A172 (cell line): ENCODE results near the gene RRAD. TPM values are rescaled to one million over a fixed set of nuclear protein-coding genes. Genes with fewer than 3 reads are reported as not detected.

Experiments
- DNase-seq: peaks from one replicate; pipeline ENCODE4 v3.0.0-alpha.2; 2015; ENCODE audit warnings: low spot score
- total RNA-seq: library from RNA; depleted of rRNA; stranded (reverse); fragments of >200 nt; shearing (Covaris generic); gene quantifications from 2 replicates; pipeline ENCODE4 v1.2.3, GENCODE V29; 2014

The RRAD gene
- total RNA-seq, 1 experiment from 2014 or later = 1.0 TPM

- DNase-seq = no peak
Observed at GRCh38 chr16:66917741-66918140, 7.6 kb downstream of the RRAD start.

DNA sequence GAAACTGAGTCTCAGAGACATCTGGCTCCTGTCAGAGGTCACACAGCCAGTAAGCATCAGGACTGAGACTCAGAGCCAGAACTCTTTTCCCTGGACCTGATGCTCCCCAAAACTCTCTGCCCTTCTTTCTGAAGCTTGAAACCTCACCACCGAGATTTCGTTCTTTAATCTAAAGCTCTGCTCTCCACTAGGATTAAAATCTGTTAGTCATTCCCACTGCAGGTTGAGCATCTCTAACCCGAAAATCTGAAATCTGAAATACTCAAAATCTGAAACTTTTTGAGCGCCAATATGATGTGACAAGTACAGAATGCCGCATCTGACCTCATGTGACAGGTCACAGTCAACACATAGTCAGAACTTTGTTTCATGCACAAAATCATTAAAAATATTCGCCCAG, 8.8 kb downstream of the RRAD start:
- DNase-seq = no peak

- no peak for DNase-seq
Observed at GRCh38 chr16:66915041-66915440, 10.3 kb downstream of the RRAD start.

DNA sequence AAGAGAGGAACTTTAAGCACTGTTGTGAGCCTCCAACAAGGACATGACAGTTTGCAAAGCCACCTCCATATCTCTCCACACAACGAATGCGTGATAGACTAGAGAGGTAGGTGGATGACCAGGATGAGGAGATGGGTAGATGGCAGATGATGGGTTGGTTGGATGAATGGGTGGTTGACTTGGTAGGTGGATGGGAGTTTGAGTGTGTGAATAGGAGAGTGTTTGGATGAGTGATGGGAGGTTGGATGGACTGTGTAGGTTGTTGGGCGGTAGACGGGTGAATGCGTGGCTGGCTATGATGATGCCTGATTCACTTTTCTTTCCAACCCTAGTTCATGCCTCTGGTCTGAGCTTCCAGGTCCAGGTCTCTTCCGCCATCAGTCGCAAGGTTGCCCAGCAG, 10.8 kb downstream of the RRAD start:
- DNase-seq = no peak

- no peak for DNase-seq
Observed at GRCh38 chr16:66913711-66914110, 11.6 kb downstream of the RRAD start.

GRCh38 chr16:66913081-66913480, 12.3 kb downstream of the RRAD start:
- no peak for DNase-seq

GRCh38 chr16:66911801-66912200, 13.5 kb downstream of the RRAD start:
- no peak for DNase-seq

DNA sequence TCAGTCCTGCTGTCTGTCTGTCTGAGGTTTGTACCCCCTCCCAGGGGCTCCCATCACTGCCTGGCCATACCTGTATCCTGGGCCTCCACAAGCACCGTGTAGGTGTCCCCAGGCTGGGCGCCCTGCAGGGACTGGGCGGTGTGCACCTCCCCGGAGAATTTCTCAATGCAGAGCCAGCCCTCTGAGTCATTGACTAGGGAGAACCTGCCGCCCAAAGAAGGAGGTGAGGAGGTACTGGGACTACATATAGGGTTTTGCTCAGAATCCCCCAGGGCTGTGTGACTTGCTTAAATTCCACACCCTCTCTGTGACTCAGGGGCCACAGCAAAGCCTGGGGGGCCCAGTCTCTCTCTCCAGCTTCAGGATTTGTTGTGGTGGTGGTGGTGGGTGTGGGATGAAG, 14.2 kb downstream of the RRAD start:
- DNase-seq = no peak

DNA sequence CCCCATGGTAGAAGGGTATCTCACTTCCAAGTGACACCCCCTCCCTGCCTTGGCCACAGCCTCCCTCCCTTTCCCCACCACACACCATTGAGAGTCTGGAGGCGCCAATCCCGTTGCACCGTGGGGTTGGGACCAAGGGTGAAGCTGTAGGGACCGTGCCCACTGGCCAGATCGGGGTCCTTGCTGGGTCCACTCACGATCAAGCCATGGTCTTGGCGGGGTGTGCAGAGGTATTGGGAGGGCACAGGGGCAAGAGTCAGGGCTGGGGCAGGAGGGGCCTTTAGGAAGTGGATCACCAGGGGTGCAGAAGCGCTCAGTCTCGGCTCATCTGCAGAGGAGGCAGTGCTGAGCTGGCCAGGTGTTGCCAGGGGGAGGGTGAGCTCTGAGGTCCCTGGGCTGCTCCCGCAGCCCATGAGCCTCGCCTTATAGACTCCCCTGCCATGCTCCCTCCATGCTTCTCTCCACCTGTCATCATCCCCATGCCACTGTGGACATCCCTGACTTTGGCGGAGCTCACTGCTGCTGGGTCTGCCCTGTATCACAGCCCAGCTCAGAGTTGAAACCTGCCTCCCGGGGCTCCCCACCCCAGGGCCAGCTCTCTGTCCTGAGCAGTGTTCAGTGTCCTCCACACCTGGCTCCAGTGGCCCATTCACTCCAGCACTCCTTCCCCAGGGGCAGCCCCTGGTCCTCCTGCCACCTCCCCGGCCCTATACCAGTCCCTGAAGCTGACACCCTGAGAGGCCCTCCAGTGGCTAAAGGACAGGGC, 15.0 kb downstream of the RRAD start:
- DNase-seq = no peak

DNA sequence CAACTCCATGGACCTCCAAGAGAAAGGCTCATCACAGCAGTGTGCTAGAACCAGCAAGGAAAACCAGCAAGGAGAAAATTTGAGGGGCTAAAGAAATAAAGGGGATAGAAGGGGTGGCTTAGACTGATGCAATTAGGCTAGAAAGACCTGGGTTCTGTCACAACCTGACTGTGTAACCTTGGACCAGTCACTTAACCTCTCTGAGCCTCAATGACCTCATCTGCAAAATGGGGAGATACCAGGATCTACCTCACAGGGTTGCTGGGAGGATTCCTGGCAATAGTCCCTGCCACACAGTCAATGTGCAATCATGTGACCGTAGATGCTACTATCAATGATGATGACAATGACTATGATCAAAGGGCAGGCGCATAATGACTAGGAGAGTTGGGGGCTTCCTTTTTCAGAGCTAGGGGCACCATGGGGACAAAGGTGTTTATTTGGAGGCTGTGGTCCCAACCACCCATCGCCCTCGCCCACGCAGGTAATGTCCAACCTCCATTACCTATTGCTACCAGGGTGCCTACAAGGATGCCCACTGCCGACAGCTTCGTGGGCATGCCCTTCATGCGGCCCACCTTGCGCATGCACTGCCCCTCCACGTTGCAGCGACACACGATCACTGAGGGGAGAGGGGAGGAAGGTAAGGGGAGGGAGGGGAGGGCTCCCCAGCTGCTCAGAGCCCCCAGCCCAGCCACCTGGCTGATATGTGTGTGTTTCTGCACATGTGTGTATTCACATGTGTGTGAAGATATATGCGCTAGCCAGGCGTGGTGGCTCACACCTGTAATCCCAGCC, 16.4 kb downstream of the RRAD start:
- no peak for DNase-seq

DNA sequence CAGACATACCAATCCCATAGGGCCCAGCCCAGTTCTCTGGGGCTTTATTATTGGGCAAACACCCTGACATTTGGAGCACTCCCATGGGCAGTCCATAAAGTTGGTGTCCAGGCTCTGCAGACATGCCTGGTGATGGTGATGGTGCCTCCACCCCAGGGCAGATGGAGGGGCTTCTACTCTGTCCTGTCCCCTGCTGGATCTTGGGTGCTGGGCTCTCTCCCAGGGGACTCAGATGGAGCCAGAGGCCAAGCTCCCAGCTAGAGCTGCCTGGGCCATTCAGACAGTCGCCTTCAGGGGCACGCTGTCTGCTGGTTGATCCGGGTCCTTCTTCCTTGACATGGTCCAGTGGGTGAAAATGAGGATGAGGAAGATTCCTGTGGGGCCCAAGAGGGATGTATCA, 17.2 kb downstream of the RRAD start:
- no peak for DNase-seq

DNA sequence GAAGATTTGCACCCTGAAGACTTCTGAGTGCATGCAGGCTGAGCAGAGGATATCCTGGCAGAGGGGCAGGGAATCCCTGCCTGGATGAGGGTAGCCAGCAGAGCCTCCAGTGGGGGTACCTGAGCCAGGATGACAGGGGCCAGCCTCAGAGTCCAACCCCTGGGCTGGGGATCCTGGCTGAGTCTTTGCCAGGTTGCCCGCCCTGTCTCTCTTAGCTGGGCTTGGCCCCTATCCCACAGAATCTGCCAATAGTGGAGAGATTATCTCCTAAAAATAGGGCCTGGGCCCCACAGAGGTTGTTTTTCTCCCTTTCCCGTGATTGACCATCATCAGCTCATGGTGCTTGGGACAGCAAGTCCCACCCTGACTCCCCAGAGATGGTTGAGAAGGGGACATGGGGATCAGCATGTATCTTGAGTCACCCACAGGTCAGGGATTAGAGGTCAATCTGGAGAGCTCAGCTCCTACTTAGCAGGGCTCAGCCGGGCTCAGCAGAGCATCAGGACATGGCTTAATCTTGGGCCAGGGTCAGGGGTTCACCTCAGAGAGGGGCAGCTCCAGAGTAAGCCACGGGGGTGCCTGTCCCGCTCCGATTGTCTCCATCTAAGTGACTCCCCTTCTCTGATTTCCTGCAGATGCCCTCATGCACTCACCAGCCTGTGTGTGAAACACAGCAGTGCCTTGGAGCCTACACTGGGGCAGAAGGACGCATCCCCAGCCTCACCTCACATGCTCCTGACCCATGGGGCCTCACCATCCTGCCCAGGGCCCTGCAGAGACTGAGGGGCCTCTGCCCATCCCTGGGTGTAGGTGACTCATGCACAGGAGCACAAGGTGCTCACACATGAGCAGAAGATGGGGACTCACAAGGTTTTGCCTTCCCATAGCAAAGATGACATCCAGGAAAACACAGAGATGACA, 18.2 kb downstream of the RRAD start:
- DNase-seq = no peak

- DNase-seq = no peak
Observed at GRCh38 chr16:66905633-66906539, 19.4 kb downstream of the RRAD start.

- no peak for DNase-seq
Observed at GRCh38 chr16:66904846-66905632, 20.3 kb downstream of the RRAD start.

- DNase-seq = no peak
Observed at GRCh38 chr16:66904428-66904845, 20.9 kb downstream of the RRAD start.

DNA sequence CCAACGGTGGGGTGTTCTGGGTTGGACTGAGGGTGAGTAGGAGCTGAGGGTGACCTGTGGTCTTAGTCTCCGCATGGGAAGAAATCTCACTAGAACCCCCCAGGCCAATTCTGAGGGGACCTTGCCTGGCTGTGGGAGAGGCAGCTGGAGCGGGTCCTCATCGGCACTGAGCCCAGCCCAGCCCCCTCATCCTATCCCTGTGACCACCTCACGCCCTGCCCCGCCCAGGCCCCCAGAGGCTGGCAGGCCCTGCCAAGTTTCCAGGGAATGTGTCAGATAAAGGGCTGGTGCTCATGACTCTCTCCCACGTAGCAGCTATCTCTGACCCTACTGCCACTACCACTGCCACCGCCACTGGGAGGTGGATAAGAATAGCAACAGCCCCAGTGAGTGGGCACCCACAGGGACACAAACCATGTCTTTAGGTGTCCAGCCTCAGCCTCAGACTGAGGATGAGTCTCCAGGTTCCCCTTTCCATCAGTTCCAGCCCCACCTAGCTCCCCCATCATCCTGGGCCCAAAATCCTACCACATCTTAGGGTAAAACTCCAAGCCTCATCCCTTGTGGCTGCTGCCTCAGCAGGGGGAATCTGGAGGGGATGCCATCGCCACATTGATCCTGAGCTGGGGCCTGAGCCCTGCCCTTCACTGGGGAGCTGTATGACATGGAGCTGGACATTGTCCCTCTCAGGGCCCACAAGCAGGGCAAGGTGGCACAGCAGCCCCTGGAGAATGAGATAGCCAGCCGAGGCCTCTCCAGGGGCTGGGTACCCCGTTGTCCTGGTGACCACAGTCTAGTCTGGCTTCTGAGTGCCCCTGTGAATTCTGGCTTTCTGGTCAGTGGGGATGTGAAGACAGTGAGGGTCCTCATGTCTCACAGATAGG, 21.5 kb downstream of the RRAD start:
- DNase-seq = no peak

GRCh38 chr16:66902648-66903543, 22.4 kb downstream of the RRAD start:
- no peak for DNase-seq

GRCh38 chr16:66901626-66902025, 23.7 kb downstream of the RRAD start:
- no peak for DNase-seq
